ENCODE results near the gene SERINC3. TPM values are rescaled to one million over a fixed set of nuclear protein-coding genes. Genes with fewer than 3 reads are reported as not detected.

Gene SERINC3
- 271 and 279 TPM in 2 replicates for polyA plus RNA-seq

GRCh38 chr20:44521484-44522481 is at the start of gene SERINC3:
TSS of gene SERINC3 (minus strand) at chr20:44522070. CDS start at chr20:44521951, 119 bp downstream.

GRCh38 chr20:44475694-44476560 is 45.9 kb downstream of the SERINC3 start, which contains the start of gene TTPAL:
TSS of gene TTPAL (plus strand) at chr20:44475874. CDS start at chr20:44480000, 4,126 bp downstream.

Other genes starting within 250 kb of the SERINC3 start
- gene FITM2, start 210.9 kb downstream of the SERINC3 start, polyA plus RNA-seq, result 7.6 and 8.4 TPM in 2 replicates
- not detected in 2 replicates for gene R3HDML, start 185.0 kb downstream of the SERINC3 start, polyA plus RNA-seq
- gene HNF4A, start 166.4 kb downstream of the SERINC3 start, polyA plus RNA-seq, result not detected in 2 replicates
- 3.4 and 6.2 TPM in 2 replicates for gene TTPAL, start 46.2 kb downstream of the SERINC3 start, polyA plus RNA-seq
- 19.5 and 41.2 TPM in 2 replicates for gene PKIG, start 60.5 kb upstream of the SERINC3 start, polyA plus RNA-seq
- gene ADA, start 129.6 kb upstream of the SERINC3 start, polyA plus RNA-seq, result not detected in 2 replicates
- gene CCN5, start 193.3 kb upstream of the SERINC3 start, polyA plus RNA-seq, result not detected in 2 replicates
- gene KCNK15, start 223.8 kb upstream of the SERINC3 start, polyA plus RNA-seq, result 0.58 and 2.7 TPM in 2 replicates

Measured in Purkinje cell (primary cell).